TTC549 (cell line): Measurements from ENCODE around the gene NFIB.

ENCODE experiments used
- FAIRE-seq: peaks from 2 replicates; lab custom pipeline; 2012; peaks lifted over from hg19 to GRCh38; lab: Jason Lieb, UNC

NFIB gene

GRCh38 chr9:14313951-14314423 is at the start of gene NFIB:
Gene NFIB (minus strand): TSS chr9:14314141. CDS start chr9:14313511, 630 bp downstream.
- FAIRE-seq, result no peak

DNA sequence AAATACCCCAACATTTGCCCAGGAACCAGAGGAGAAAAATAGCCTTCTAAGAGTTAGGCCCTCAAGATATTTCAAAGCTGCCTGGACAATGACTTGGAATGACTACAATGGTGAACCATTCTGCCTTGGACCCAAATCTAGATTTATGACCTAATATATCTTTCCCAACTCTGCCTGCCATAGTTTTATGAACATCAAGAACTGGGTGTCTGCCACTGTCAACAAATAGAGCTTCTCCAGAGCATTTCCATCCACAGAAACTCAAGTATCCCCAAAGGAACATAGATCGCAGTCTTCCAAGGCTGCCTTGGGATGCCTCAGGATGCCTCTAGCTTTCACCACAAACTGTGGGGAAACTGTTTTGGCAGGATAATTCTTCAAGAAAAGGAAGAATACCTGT is 48.2 kb upstream of the NFIB start:
- no peak for FAIRE-seq

- no peak for FAIRE-seq
Observed at GRCh38 chr9:14361074-14361473, 47.1 kb upstream of the NFIB start.

DNA sequence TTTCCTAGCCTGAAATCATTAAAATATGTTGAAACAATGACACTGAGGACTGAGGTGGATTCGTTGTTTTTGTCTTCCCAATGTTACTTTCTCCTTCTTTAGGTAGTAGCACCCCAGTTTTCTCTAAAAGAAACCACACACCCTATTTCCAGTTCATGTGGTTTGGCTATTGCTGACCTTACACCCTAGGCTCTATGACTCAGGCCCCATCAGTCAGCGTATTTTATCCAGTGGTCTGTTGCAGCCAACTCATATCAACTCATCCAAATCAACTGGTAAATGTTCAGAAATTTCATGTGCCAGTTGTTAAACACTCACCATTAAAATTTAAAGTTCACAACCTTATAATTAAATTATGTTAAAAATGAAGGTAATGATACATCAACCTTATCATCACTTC is 44.6 kb upstream of the NFIB start:
- no peak for FAIRE-seq

DNA sequence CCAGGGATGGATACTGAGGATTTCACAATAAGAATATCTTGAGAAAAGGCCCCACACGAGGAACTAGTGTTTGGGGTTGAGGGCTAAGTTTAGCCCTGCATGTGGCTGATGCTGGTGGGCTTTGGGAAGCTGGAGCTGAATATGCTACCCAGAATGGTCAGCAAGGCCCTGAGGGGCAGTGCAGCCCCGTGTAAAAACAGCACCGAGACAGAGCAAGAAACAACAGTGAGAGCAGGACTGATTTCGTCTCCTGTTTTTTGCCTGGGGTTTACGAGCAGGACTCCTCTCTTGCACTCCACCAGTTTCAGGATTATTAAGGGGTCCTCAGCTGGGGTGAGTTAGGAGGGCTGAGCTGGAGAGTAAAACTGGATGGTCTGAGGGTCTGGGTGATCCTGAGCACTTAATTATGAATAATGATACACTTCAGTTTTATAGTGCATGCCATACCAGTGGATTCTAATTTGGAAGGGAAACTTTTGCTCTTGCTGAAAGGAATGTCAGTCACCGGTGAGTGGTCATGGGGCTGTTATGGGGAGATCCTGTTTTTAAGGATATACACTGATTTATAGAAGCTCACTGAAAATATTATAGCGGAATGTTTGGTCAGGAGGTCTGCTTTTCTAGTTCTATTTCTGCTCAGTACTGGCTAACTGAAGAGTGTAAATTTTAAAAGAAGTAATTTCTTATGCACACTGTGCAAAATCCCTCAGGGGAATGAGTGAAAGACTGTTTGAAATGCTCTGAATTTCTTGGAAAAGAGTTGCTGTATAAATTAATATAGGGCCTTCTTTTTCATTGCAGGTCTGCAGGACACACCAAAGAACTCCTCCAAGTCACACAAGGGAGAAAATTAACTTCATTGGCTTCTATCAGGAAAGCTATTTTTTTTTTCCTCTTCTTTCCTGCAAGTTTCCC is 42.7 kb upstream of the NFIB start:
- FAIRE-seq, result no peak

- no peak for FAIRE-seq
Observed at GRCh38 chr9:14354201-14354600, 40.3 kb upstream of the NFIB start.

GRCh38 chr9:14353222-14354056 is 39.5 kb upstream of the NFIB start:
- no peak for FAIRE-seq

GRCh38 chr9:14352503-14352902 is 38.6 kb upstream of the NFIB start:
- no peak for FAIRE-seq

DNA sequence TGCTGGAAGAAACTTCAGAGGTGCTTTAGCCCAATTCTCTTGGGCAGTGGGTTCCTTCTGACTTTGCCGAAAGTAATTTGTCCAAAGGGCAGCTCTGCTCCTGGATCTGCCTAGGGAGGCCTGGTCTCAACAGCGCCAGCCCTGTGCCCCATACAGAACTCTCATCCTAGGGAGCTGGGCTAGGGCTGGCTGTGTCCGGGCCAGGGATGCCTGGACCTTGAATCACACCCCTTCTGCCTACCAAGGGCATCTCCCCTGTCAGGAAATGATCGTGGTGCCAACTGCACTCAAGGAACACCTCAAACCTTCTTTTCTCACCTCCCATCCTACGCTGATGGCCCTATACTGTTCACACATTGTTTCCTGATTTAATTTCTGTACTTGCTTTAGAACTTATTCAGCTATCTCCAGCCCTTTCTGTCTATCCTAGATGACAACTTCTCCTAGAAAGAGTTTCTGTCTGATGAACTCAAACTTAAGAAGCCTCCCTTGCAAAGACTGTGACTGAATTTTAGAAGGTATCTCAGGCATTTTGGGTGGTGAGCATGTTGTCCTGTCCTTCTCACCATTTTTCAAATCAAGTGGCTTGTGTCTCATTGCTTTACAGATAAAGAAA is 37.4 kb upstream of the NFIB start:
- no peak for FAIRE-seq

DNA sequence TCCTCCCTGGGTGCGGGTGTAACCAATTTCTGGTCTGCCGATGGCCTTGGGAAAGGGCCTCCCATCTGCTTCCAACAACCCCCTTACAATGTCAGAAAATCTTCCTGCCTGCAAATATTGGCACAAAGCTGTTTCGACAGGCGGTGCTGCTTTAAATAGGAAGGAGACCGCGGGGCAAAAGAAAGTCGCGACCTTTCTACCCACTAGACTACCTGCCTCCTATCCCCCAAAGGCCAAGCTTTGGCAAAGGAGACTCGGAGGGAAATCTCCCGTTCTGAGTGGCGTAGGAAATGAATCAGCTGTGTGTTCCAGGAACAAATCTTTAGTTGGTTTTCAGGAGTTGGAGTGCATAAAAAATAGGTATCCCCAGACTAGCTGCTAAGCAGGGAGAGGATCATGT is 36.8 kb upstream of the NFIB start:
- FAIRE-seq, result no peak

DNA sequence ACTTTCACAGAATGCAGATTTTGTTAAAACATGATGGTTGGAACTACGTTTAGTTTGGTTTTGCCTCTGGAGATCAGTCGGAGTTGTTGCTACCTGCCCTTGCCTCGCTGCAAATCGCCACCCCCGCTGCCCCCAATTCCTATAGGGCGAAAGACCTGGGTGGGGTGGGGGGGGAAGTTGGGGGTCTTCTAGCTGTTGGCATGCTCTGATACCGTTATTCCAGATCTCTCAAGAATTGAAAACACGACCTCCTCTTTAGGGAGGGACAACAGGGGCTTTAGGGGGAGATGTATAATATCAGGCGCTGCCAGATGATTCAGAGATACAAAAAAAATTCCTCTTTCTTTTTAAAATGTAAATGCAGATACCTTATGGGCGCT is 36.4 kb upstream of the NFIB start:
- no peak for FAIRE-seq

GRCh38 chr9:14349447-14350348 is 35.8 kb upstream of the NFIB start:
- FAIRE-seq, result no peak

- no peak for FAIRE-seq
Observed at GRCh38 chr9:14349146-14349446, 35.2 kb upstream of the NFIB start.

- FAIRE-seq, result no peak
Observed at GRCh38 chr9:14348373-14349145, 34.6 kb upstream of the NFIB start.

DNA sequence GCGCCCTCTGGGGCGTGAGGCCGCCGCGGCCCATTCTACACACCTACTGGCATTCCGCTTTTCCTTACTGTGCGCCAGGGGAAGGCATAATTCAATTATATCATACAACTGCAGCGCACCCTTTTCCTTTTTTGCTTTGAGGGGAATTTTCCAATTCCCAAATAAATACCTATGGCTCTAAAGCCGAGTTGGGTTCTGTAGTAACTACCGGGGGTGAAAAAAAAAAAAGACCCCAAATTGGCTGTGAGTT is 34.1 kb upstream of the NFIB start:
- FAIRE-seq, result no peak

GRCh38 chr9:14347406-14348122 is 33.6 kb upstream of the NFIB start:
- FAIRE-seq, result no peak

- no peak for FAIRE-seq
Observed at GRCh38 chr9:14346811-14347405, 33.0 kb upstream of the NFIB start.

GRCh38 chr9:14346231-14346791 is 32.4 kb upstream of the NFIB start:
- no peak for FAIRE-seq

DNA sequence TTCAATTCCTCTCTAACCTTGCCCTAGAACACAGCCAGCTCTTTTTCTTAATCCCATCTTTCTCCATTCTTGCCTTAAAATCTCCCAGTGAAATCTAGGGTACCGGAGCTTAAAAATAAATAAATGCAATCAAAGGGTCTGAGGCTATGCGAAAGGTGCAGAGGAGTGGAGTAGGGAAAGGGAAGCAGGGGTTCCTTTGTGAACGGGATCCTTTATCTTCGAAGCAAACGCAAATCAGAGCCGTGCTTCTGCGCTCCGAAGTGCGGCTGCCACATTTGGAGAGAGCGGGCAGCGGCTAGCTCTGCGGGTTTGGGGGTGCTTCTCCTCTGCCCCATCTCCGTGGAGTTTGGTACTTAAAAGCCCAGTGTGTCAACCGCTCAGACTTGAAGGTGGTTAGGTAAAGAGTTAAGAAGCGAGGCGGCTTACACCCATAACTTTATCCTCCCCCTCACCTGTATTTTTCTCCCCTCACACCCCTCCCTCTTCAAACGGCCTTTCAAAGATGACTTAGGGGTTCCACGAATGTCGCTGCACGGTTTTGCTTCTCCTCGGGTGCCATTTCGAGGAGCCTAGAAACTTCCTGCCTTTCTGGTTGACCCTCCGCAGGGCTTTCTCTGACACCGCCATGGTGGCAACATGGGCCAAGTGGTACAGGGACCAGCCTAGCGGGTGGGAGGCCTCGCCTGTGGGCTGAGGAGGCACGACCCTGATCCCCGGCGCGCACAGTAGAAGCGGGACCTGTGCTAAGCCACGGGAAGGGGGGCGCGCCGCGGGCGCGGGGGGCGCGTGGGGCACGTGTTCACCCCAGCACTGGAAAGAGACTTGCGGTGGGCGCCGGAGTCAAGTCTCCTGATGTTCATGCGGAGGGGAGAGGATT is 31.7 kb upstream of the NFIB start:
- no peak for FAIRE-seq
